PC-9 (cell line): ENCODE measurements around the gene CEP112.

Source experiments
- CTCF ChIP-seq: fragments of 200-600 bp; sonication (generic); conservative IDR thresholded peaks from 2 replicates; pipeline ENCODE4 v1.6.1; 2017; ENCODE audit warnings: mixed run types, antibody characterized with exemption, mild to moderate bottlenecking, moderate library complexity
- EZH2 ChIP-seq: fragments of 200-600 bp; sonication (generic); IDR thresholded peaks from 2 replicates; pipeline ENCODE4 v1.8.0; 2017; ENCODE audit warnings: antibody characterized with exemption, low read depth

GRCh38 chr17:65885541-65886312 is 306.2 kb downstream of the CEP112 start:
- TF ChIP-seq EZH2 (no peak), CTCF (no peak)
